ENCODE results near the gene DENND2A.

DNA sequence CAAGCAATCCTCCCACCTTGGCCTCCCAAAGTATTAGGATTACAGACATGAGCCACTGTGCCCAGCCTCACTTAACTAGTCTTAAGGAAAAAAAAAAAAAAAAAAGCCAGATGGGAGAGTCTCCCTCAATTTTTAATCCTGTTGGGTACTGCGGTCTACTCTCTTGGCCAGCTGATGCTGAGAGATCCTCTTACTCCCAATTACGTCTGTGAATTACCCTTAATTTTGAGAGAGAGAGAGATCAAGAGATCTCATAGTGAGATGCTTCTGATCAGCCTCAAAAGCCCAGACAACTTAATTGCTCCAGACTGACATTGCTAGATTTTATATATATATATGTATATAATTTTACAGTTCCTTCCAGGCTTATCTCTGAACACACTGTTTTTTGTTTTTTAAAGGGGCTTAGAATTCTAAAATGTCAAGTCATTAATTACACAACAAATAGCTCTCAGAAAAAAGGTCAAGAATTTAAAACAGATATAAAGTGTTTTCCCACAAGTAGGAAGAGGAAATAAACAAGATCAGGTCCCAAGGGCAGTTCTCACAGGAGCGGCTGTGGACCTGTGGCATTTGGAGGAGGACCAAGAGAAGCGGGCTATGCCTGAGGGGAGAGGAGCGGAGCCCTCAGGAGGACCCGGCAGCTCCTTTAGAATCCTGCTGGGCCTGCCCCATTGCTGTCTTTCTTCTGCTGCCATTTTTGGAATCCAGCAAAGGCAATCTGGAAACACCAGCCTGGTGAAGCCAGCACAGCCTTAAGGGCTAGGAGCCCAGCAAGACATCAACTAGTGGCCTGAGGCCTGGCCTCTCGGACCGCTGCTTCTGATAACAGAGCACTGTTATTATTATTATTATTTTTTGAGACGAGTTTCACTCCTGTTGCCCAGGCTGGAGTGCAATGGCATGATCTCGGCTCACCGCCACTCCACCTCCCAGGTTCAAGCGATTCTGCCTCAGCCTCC, 30.1 kb downstream of the DENND2A start:
- TF ChIP-seq CTCF (IDR thresholded peaks at IDR 0.05 in 4 of 5, conservative IDR thresholded peaks at IDR 0.05 in 1 of 5) (no peak), POLR2A (IDR thresholded peaks at IDR 0.05) (no peak)
